K562 (cell line): ENCODE results near the gene GRIN2D. TPM values are rescaled to one million over a fixed set of nuclear protein-coding genes. Genes with fewer than 3 reads are reported as not detected.

Experiments used
- CHAMP1 ChIP-seq: fragments of 450-650 bp; IDR thresholded peaks from 2 replicates; pipeline ENCODE4 v1.6.1; 2016; ENCODE audit warnings: mild to moderate bottlenecking
- E2F4 ChIP-seq: sonication (generic); formaldehyde crosslinking; IDR thresholded peaks from 2 replicates; pipeline ENCODE4 v1.8.0; 2022; ENCODE audit warnings: mild to moderate bottlenecking, low read depth, missing genetic modification reagents
- HINFP ChIP-seq: fragments of 450-650 bp; conservative IDR thresholded peaks from 2 replicates; pipeline ENCODE4 v1.6.1; 2016; ENCODE audit warnings: missing genetic modification characterization, low read depth, mild to moderate bottlenecking, control low read depth, missing compliant biosample characterization
- NCOA2 ChIP-seq, 2 experiments: fragments of 450-650 bp; IDR thresholded peaks; 2 replicates each; pipeline ENCODE4 v1.6.1; 2018; ENCODE audit warnings: mild to moderate bottlenecking in 2 of 2, moderate library complexity in 1 of 2; ENCODE audit not compliant: partially characterized antibody in 2 of 2
- U2AF1 ChIP-seq: fragments of 200-400 bp; formaldehyde crosslinking; optimal IDR thresholded peaks from 2 replicates; pipeline ENCODE3; 2017; ENCODE audit warnings: mild to moderate bottlenecking, low read depth, low read length, moderate library complexity
- XRCC4 ChIP-seq: IDR thresholded peaks from one replicate; pipeline ENCODE4 v1.6.1; 2011; ENCODE audit not compliant: insufficient read depth, insufficient read length; ENCODE audit errors: extremely low read depth
- ZNF146 ChIP-seq: IDR thresholded peaks from one replicate; pipeline ENCODE4 v1.6.1; 2018; ENCODE audit warnings: missing compliant biosample characterization; ENCODE audit not compliant: unreplicated experiment
- ZNF699 ChIP-seq: fragments of 250-450 bp; sonication (Bioruptor Pico); IDR thresholded peaks from 2 replicates; pipeline ENCODE4 v1.8.0; 2021; ENCODE audit warnings: mild to moderate bottlenecking, moderate library complexity; ENCODE audit not compliant: insufficient replicate concordance
- ZNF75A ChIP-seq: fragments of 450-650 bp; formaldehyde crosslinking; IDR thresholded peaks from 2 replicates; pipeline ENCODE4 v1.4.0; 2020; ENCODE audit warnings: mild to moderate bottlenecking
- polyA plus RNA-seq, 8 experiments: library from polyadenylated mRNA; depleted of rRNA in 4 of 8; stranded (reverse) in 5 of 8; unstranded in 3 of 8; fragments of >200 nt; fragmentation: Nextera tagmentation in 2 of 8; fragmentation: Illumina TruSeq in 1 of 8; extraction: Ambion mirVana in 2 of 8; extraction: Trizol in 1 of 8; gene quantifications; 2 replicates each; pipeline versions ENCODE4 v1.2.1 to v1.2.3, GENCODE V29; 2011 to 2014; ENCODE audit warnings: inconsistent platforms in 1 of 8, missing spikeins in 1 of 8
- total RNA-seq, 7 experiments: library from RNA; depleted of rRNA in 6 of 7; stranded (reverse); fragments of >200 nt in 6 of 7; fragmentation: Illumina TruSeq in 2 of 7; extraction: Trizol in 2 of 7; gene quantifications; 2 replicates each; pipeline versions ENCODE4 v1.2.1 to v1.2.3, GENCODE V29; 2011 to 2021; ENCODE audit warnings: low replicate concordance in 1 of 7
- TF ChIP-seq, protein P1 (sequence below): fragments of 450-650 bp; IDR thresholded peaks from 2 replicates; pipeline ENCODE4 v1.6.1; 2016; ENCODE audit warnings: low read depth
- TF ChIP-seq, protein P2 (sequence below): sonication (generic); formaldehyde crosslinking; IDR thresholded peaks from 2 replicates; pipeline ENCODE4 v1.8.1; 2023; ENCODE audit warnings: mild to moderate bottlenecking, missing genetic modification reagents, moderate library complexity

GRIN2D gene
- total and polyA plus RNA-seq, 9 of the 15 experiments (the other 6 are each of a cell fraction or from before 2014, with no cell fraction given): 0.32 to 31.5 (median 1.8) TPM

- TF ChIP-seq, protein P1, sequence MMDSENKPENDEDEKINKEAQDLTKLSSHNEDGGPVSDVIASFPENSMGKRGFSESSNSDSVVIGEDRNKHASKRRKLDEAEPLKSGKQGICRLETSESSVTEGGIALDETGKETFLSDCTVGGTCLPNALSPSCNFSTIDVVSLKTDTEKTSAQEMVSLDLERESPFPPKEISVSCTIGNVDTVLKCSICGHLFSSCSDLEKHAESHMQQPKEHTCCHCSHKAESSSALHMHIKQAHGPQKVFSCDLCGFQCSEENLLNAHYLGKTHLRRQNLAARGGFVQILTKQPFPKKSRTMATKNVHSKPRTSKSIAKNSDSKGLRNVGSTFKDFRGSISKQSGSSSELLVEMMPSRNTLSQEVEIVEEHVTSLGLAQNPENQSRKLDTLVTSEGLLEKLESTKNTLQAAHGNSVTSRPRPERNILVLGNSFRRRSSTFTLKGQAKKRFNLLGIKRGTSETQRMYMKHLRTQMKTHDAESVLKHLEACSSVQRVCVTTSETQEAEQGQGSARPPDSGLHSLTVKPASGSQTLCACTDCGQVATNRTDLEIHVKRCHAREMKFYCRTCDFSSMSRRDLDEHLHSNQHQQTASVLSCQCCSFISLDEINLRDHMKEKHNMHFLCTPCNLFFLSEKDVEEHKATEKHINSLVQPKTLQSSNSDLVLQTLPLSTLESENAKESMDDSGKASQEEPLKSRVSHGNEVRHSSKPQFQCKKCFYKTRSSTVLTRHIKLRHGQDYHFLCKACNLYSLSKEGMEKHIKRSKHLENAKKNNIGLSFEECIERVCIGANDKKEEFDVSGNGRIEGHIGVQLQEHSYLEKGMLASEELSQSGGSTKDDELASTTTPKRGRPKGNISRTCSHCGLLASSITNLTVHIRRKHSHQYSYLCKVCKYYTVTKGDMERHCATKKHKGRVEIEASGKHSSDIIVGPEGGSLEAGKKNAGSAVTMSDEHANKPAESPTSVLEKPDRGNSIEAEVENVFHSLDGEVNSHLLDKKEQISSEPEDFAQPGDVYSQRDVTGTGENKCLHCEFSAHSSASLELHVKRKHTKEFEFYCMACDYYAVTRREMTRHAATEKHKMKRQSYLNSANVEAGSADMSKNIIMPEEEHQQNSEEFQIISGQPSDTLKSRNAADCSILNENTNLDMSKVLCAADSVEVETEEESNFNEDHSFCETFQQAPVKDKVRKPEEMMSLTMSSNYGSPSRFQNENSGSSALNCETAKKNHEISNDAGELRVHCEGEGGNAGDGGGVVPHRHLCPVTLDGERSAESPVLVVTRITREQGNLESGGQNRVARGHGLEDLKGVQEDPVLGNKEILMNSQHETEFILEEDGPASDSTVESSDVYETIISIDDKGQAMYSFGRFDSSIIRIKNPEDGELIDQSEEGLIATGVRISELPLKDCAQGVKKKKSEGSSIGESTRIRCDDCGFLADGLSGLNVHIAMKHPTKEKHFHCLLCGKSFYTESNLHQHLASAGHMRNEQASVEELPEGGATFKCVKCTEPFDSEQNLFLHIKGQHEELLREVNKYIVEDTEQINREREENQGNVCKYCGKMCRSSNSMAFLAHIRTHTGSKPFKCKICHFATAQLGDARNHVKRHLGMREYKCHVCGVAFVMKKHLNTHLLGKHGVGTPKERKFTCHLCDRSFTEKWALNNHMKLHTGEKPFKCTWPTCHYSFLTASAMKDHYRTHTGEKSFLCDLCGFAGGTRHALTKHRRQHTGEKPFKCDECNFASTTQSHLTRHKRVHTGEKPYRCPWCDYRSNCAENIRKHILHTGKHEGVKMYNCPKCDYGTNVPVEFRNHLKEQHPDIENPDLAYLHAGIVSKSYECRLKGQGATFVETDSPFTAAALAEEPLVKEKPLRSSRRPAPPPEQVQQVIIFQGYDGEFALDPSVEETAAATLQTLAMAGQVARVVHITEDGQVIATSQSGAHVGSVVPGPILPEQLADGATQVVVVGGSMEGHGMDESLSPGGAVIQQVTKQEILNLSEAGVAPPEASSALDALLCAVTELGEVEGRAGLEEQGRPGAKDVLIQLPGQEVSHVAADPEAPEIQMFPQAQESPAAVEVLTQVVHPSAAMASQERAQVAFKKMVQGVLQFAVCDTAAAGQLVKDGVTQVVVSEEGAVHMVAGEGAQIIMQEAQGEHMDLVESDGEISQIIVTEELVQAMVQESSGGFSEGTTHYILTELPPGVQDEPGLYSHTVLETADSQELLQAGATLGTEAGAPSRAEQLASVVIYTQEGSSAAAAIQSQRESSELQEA: no peak
- no peak for TF ChIP-seq HINFP (tag)
- no peak for TF ChIP-seq XRCC4
- no peak for TF ChIP-seq CHAMP1
- no peak for TF ChIP-seq ZNF146 (CRISPR knock-in tag)
- TF ChIP-seq ZNF699: no peak
- TF ChIP-seq E2F4: no peak
- no peak for TF ChIP-seq ZNF75A
- TF ChIP-seq NCOA2 (IDR thresholded peaks at IDR 0.05; ENCODE audit: partially characterized antibody in 2 of 2): no peak
- no peak for TF ChIP-seq U2AF1
- TF ChIP-seq, protein P2, sequence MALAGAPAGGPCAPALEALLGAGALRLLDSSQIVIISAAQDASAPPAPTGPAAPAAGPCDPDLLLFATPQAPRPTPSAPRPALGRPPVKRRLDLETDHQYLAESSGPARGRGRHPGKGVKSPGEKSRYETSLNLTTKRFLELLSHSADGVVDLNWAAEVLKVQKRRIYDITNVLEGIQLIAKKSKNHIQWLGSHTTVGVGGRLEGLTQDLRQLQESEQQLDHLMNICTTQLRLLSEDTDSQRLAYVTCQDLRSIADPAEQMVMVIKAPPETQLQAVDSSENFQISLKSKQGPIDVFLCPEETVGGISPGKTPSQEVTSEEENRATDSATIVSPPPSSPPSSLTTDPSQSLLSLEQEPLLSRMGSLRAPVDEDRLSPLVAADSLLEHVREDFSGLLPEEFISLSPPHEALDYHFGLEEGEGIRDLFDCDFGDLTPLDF (CRISPR knock-in tag): no peak
Measured at GRCh38 chr19:48393559-48394330, at the start of gene GRIN2D (continued).
